GM04503 (cell line): ENCODE data around the gene TRUB2.

Experiments used
- DNase-seq: peaks from one replicate; pipeline ENCODE4 v3.0.0-alpha.2; 2012; ENCODE audit warnings: low read depth

The TRUB2 gene, protein sequence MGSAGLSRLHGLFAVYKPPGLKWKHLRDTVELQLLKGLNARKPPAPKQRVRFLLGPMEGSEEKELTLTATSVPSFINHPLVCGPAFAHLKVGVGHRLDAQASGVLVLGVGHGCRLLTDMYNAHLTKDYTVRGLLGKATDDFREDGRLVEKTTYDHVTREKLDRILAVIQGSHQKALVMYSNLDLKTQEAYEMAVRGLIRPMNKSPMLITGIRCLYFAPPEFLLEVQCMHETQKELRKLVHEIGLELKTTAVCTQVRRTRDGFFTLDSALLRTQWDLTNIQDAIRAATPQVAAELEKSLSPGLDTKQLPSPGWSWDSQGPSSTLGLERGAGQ

DNA sequence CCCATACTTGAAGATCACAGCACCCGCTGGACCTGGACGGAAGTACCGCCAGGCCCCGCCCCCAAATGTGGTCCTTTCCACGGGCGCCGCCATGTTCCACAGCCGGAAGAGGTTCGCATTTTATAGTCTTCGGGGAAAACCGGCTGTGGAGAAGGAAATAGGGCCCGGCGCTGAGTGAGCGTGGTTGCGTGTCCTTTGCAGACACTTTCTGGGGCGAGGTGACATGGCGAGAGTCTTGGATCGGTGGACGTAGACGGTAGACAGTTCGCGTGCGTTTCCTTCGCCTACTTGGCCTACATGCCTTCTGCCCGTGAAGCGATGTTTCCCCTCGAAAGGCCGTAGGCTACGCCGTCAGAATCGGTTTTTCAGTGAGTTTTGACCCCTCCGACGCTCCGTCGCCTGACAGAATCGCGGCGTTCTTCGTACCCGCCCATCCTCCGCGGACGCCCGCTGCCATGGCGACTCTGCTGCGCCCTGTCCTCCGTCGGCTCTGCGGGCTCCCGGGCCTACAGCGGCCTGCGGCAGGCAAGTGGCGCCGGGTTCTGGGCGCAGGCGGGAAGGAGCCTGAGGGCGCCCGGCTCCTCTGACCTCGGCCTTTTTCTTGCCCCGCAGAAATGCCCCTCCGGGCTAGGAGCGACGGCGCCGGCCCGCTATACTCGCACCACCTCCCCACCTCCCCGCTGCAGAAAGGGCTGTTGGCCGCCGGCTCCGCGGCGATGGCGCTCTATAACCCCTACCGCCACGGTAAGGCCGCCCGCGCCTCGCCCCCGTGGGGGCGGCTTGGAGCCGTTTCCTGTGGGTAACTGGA is at the start of gene TRUB2, which contains the start of gene COQ4:
TRUB2 (minus strand) TSS at position 44 of the 808 bp plus-strand sequence; CDS start at position 5, 39 bp downstream.
COQ4 (plus strand) TSS at position 436 of the 808 bp plus-strand sequence; CDS start at position 456, 20 bp downstream.
- peak; percentile 80 for DNase-seq

DNA sequence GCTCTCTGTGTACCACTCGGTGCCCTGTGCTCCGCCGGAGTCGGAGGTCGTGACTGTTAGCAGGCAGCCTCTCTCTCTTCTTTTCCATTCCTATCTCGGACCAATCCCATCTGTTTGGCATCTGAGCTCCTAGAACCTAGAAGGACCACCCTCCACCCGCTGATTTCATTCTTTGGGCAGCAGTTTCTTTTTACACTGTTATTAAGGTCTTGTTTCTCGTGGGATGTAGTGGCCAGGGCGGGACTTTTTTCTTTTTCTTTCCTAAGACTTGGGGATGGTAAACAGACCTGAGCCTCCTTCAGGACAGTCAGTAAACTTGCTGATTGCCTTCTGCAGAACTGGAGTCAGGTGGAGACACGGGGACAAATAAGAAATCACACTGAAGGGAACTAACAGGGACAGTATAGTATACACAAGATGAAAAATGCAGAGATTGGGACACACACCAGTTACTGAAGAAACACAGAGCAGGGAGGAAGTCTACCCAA is 49.4 kb upstream of the TRUB2 start:
- DNase-seq = no peak

DNA sequence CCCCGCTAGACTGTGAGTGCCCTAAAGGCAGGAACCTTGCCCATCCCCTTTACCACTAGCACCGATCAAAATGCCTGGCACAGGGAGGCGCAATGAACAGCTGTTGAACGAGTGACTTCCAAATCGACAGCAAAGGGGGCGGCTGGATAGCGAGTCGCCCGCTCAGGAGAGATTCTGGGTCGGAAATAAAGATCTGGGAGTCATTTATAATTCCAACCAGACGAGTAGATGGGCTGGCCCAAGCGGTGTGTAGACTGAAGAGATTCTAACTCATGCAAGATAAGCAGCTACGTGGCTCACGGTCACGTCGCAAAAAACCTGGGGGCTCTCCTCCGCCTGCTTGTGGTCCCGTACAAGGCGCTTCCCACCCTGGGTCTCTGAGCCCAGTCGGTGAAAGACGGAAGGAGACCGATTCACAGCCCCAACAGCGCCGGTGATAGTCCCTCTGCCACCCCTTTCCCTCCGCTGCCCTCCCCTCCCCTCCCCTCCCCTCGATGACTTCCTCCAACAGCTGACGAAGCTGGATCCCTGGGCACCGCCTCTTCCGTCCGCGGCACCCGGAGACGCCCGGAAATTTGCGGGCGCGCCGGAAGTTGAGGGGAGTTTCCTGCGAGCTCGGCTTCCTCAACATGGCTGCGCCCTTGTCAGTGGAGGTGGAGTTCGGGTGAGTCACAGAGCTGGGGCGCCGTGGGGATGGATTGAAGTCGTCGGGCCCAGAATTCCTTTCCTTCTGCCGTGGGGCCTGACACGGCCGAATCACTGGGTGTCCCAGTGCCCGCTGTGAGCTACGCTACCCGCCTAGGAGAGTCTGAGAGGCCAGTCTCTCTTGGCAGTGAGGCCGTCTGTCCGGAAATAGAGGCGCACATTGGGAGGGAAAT is 48.7 kb upstream of the TRUB2 start, which contains the start of gene URM1:
URM1 (plus strand) TSS at position 623 of the 878 bp plus-strand sequence; CDS start at position 630, 7 bp downstream.
- DNase-seq = peak; percentile 87

DNA sequence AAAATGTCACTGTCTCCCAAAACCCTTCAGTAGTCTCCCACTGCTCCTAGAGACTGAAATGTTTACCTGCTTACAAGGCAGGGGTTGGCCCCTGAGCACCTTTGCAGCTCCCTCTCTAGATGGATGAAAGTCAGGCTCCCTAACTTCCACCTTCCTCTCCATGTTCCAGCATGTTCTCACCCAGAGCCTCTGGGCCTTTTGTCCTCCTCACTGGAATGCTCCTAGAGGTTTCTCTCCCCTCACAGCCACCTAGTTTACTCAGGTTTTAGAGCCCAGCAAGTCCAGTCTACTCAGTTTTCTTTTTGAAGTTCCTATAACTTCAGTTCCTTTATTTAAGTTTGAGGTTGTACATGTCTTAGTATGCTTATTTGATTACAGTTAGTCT is 48.1 kb upstream of the TRUB2 start:
- no peak for DNase-seq

DNA sequence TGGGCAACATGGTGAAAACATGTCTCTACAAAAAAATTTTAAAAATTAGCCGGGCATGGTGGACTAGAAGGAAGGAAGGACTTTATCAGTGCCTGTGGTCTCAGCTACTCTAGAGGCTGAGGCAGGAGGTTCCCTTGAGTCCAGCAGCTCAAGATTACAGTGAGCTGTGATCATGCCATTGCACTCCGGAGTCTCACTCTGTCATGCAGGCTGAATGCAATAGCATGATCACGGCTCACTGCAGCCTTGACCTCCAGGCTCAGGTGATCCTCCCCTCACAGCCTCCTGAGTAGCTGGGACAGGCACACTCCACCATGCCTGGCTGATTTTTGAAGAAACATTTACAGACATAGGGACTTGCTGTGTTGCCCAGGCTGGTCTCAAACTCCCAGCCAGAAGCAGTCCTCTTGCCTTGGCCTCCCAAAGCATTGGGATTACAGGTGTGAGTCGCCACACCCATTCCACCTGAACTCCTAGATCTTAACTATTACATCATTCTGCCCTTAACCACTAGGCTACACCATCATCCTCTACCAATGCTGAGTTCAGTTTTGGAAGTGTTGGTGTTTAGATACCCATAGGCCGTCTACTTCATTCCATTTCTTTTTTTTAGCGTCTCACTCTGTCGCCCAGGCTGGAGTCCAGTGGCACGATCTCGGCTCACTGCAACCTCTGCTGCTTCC is 46.9 kb upstream of the TRUB2 start:
- DNase-seq = no peak

- DNase-seq = no peak
These were observed 43.3 kb upstream of the TRUB2 start for GRCh38 chr9:128365525-128365924.

DNA sequence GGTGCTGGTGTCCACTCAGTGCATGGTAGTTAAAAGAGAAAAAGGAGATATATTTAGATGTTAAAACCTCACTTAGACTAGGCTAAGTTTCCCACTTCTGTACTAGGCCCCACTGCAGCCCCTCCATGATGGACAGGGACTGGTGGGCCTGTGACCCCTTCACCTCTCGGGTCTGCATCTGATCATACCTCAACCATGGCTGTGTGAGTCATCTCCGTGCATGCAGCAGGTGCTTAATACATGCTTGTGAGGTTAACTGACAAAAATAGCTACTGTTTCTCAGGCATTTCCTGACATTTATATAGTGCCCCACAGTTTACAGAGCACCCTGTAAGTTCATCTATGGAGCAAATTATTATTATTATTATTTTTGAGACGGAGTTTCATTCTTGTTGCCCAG is 40.5 kb upstream of the TRUB2 start:
- DNase-seq = no peak

- peak; percentile 46 for DNase-seq
These were observed 39.9 kb upstream of the TRUB2 start for GRCh38 chr9:128361986-128362646.

DNA sequence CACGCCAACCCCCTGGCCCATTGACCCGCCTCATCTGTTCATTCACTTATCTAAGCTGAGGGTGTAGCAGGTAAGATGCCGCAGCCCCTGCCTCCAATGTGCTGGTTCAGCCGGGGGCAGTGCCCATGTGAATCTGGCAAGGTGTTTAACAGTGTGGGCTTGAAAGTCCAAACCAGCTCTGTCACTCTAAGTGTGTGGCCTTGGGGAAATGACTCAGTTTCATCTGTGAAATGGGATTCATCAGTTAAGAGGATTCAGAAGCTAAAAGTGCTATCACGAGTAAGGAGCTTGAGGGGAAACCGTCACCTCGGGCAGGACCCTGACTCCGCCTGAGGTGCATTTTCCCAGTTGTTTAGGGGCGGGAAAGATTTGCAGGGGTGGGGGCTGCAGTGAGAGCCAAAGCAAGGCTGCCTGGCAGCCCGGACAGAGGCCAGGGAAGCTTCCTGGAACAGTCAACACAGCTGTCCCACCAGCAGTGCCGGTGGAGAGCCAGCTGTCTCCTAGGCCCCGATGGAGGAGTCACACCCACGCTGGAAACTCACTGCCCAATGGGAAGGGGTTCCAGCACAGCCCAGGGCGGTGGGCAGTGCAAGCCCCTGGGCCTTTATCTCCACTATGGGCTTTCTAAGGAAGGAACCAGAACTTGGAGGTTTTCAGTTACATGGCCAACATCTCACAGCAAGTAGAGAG is 39.2 kb upstream of the TRUB2 start:
- DNase-seq = no peak

DNA sequence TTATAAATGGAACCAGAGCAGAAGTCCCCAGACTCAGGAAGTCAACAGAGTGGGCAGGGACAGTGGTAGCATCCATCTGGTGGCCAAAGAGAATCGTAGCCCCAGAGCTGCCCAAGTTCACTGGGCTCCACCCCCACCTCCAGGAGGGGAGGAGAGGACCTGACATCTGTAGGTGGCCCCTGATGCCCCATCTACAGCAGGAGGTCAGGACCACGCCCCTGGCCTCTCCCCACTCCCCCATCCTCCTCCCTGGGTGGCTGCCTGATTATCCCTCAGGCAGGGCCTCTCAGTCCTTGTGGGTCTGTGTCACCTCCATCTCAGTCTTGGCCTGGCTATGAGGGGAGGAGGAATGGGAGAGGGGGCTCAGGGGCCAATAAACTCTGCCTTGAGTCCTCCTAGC is 38.6 kb upstream of the TRUB2 start:
- no peak for DNase-seq

DNA sequence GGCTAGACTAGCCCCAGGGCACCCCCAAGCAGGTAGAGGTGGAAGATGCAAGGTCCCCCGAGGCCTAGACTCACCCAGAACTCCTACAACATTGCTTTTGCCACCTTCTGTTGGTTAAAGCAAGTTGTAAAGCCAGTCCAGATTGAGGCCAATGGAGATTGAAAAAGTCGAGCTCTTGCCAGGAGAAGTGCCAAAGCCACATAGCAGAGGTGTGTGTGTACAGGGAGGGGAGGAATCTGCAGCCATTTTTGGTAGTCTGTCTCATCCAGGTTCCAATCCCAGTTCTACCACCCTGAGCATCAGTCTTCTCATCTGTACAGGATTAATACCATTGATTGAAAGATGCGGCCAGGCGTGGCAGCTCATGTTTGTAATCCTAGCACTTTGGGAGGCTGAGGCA is 36.6 kb upstream of the TRUB2 start:
- DNase-seq = no peak

- DNase-seq = no peak
These were observed 35.8 kb upstream of the TRUB2 start for GRCh38 chr9:128358090-128358489.

DNA sequence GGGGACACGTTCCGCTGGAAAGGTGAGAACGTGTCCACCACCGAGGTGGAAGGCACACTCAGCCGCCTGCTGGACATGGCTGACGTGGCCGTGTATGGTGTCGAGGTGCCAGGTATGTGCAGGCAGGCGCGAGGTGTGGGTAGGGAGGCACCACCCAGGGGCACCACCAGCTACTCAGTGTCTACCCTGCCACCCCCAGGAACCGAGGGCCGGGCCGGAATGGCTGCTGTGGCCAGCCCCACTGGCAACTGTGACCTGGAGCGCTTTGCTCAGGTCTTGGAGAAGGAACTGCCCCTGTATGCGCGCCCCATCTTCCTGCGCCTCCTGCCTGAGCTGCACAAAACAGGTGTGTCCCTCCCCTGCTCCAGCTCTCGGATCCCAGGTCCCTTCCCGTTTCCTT is 33.2 kb upstream of the TRUB2 start:
- DNase-seq = no peak

DNA sequence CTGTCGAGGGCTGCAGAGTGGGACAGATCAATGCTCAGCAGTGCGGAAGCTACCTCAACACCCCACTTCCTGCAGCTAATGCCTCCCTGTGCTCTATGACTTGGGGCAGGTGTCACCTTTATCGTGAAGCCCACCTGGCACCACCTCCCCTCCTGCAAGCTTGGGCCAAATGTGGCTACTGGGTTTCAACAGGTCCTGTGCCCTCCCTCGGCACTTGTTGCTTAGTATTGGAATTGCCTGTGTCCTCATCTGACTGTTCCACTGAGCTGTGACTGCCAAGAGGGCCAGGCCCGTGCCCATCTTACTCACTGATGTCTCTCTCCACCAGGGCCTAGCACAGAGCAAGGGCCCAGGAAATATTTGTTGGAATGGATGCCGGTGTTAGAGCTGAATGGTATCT is 27.5 kb upstream of the TRUB2 start:
- no peak for DNase-seq

GRCh38 chr9:128349125-128349524 is 26.9 kb upstream of the TRUB2 start:
- no peak for DNase-seq

DNA sequence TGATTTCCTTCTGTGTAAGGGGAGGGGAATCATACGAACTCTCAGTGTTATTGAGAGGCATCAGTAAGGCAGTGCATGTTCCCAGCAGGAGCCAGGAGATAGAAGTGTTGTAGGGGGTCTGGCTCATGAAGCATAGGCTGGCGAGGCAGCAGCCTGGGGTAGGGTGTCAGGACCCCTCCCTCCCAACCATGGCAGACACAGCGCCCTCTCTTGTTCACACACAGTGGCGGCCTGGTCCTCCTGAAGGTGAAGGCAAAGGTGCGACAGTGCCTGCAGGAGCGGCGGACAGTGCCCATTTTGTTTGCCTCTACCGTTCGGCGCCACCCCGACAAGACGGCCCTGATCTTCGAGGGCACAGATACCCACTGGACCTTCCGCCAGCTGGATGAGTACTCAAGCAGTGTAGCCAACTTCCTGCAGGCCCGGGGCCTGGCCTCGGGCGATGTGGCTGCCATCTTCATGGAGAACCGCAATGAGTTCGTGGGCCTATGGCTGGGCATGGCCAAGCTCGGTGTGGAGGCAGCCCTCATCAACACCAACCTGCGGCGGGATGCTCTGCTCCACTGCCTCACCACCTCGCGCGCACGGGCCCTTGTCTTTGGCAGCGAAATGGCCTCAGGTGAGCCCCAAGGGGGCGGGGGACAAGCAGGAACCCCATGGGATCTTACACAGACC is 22.8 kb upstream of the TRUB2 start:
- DNase-seq = no peak

DNA sequence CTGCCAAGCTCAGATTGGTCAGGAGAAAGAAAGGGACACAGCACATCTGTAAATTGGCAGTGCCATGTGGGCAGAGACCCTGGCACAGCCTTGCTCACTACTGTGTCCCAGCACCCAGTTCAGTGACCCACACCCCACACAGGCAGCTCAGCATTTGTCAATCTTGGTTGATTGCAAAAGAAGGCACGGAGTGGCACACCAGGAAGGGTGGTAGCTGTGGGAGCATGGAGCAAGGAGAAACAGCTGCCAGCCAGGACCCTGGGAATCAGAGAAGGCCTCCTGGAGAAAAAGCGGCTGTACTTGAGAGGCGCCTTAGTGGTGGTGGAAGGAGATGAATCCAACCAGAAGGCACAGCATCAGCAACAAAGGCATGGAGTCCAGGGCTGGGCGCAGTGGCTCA is 21.6 kb upstream of the TRUB2 start:
- no peak for DNase-seq

DNA sequence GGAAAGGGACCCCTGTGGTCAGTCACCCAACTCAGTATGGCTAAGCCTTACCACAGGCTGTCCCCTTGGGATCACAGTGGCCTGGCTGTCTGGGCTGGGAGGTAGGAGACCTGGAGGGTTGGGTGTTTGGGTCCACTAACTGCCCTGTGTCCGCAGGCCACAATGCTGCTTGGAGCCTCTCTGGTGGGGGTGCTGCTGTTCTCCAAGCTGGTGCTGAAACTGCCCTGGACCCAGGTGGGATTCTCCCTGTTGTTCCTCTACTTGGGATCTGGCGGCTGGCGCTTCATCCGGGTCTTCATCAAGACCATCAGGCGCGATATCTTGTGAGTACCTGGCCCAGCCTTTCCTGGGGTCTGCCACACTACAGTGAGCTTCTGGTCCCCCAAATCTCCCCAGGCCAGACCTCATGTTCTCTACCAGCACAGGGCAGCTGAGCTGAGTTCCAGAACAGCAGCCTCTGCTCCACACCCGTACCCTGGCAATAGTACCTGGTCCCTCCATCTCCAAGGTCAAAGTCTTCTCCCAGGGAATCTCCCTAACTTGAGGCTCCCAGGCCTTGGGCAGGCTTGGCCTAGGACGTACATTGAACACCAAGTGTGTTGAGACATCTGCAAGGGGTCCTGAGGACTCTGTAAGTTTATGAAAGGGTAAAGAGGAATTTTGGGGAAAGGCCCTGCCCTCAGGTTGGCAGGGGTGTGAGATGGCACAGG is 20.9 kb upstream of the TRUB2 start:
- DNase-seq = no peak

- DNase-seq = peak; percentile 19
These were observed 19.2 kb upstream of the TRUB2 start for GRCh38 chr9:128341435-128341849.
